ENCODE data around the gene KLF1. TPM values are rescaled to one million over a fixed set of nuclear protein-coding genes. Genes with fewer than 3 reads are reported as not detected.

KLF1 gene
- polyA plus RNA-seq, 3 donors = 0.24 to 0.45 (median 0.28) TPM

- Histone ChIP-seq H3K4me3 (replicated peaks in 1 of 3; ENCODE audit: low read depth in 2 of 3, low read length in 3 of 3) (peak overlapping the region in 1 of 3 experiments; percentile 58), H3K79me2 (ENCODE audit: insufficient read depth, low read length) (no peaks in the 10 kb centered on the region), H3K4me1 (ENCODE audit: control insufficient read depth in 1 of 2, insufficient read depth in 2 of 2, low read length in 2 of 2) (peaks cover 32 to 36% of the 10 kb centered on the region in 2 donors), H3K4me2 (replicated peaks; ENCODE audit: extremely low read depth, low read length, poor library complexity, severe bottlenecking) (peak overlapping the region; percentile 70), H2AFZ (ENCODE audit: insufficient read depth, low read depth, low read length, poor library complexity, severe bottlenecking) (peak overlapping the region; percentile 87), H4K20me1 (ENCODE audit: insufficient read depth, low read length) (no peaks in the 10 kb centered on the region), H3K27ac (ENCODE audit: low read depth in 1 of 2, low read length in 2 of 2) (peak overlapping the region; percentile 45 to 83), H3K27me3 (ENCODE audit: control insufficient read depth in 2 of 2, insufficient read depth in 2 of 2, low read length in 2 of 2) (no peaks in the 10 kb centered on the region), H3K9ac (ENCODE audit: insufficient read depth, low read length, poor library complexity, severe bottlenecking) (peak overlapping the region; percentile 32), H3K36me3 (replicated peaks in 1 of 2; ENCODE audit: control insufficient read depth in 1 of 2, insufficient read depth in 2 of 2, low read length in 2 of 2) (no peaks in the 10 kb centered on the region), H3K9me3 (replicated peaks in 1 of 2; ENCODE audit: control insufficient read depth in 1 of 2, insufficient read depth in 1 of 2, low read length in 2 of 2) (no peaks in the 10 kb centered on the region)
- intact Hi-C loops (cut with micrococcal nuclease) = no loop called here
- peaks cover 2 to 3% of the 10 kb centered on the region in 2 donors for H3K36me3 Mint-ChIP-seq
- H3K9me3 Mint-ChIP-seq = peaks cover 0 to 2% (median 0%) of the 10 kb centered on the region in 7 donors
- 10% methylated on average over 2 of the region's 12 CpGs for WGBS (ENCODE audit: insufficient coverage)
- H3K4me1 Mint-ChIP-seq = peaks cover 35% of the 10 kb centered on the region
- peak overlapping the region; percentile 74 to 83 for H3K4me3 Mint-ChIP-seq
- TF ChIP-seq CTCF (IDR thresholded peaks at IDR 0.05) = no peak
- peaks cover 0 to 3% (median 3%) of the 10 kb centered on the region in 3 donors for H3K27me3 Mint-ChIP-seq (ENCODE audit: low read depth in 3 of 3)
- DNase-seq = peak; percentile 50 to 59 (median 53)
- H3K27ac Mint-ChIP-seq = peak overlapping the region; percentile 88 to 96 (median 94)
Measured at GRCh38 chr19:12913851-12914690, 27.1 kb upstream of the KLF1 start.

- H3K27ac ChIP-seq (ENCODE audit: low read depth in 1 of 2, low read length in 2 of 2) = peak overlapping the region; percentile 3 to 83
Measured at GRCh38 chr19:12913011-12913561, 26.1 kb upstream of the KLF1 start.

More at GRCh38 chr19:12913011-12913561, 26.1 kb upstream of the KLF1 start:
- no peak for DNase-seq
- peaks cover 2 to 3% of the 10 kb centered on the region in 2 donors for H3K36me3 Mint-ChIP-seq
- no peaks in the 10 kb centered on the region for H3K9me3 ChIP-seq (replicated peaks in 1 of 2; ENCODE audit: control insufficient read depth in 1 of 2, insufficient read depth in 1 of 2, low read length in 2 of 2)
- H3K4me3 Mint-ChIP-seq = peak overlapping the region; percentile 74 to 83
- H3K4me2 ChIP-seq (replicated peaks; ENCODE audit: extremely low read depth, low read length, poor library complexity, severe bottlenecking) = peak overlapping the region; percentile 70
- peaks cover 28% of the 10 kb centered on the region for H3K4me1 Mint-ChIP-seq
- no peaks in the 10 kb centered on the region for H4K20me1 ChIP-seq (ENCODE audit: insufficient read depth, low read length)
- no peaks in the 10 kb centered on the region for H3K36me3 ChIP-seq (replicated peaks in 1 of 2; ENCODE audit: control insufficient read depth in 1 of 2, insufficient read depth in 2 of 2, low read length in 2 of 2)
- peak overlapping the region; percentile 87 for H2AFZ ChIP-seq (ENCODE audit: insufficient read depth, low read depth, low read length, poor library complexity, severe bottlenecking)
- H3K27ac Mint-ChIP-seq = peak overlapping the region in 6 of 7 donors; percentile 83 to 96 (median 91)
- 9% methylated on average over 19 of the region's 22 CpGs for WGBS (ENCODE audit: insufficient coverage)
- no peak for TF ChIP-seq CTCF (IDR thresholded peaks at IDR 0.05)
- peak overlapping the region in 1 of 3 experiments; percentile 58 for H3K4me3 ChIP-seq (replicated peaks in 1 of 3; ENCODE audit: low read depth in 2 of 3, low read length in 3 of 3)
- H3K9ac ChIP-seq (ENCODE audit: insufficient read depth, low read length, poor library complexity, severe bottlenecking) = peak overlapping the region; percentile 16
- H3K9me3 Mint-ChIP-seq = no peaks in the 10 kb centered on the region
- peaks cover 0 to 3% (median 3%) of the 10 kb centered on the region in 3 donors for H3K27me3 Mint-ChIP-seq (ENCODE audit: low read depth in 3 of 3)
- no peaks in the 10 kb centered on the region for H3K27me3 ChIP-seq (ENCODE audit: control insufficient read depth in 2 of 2, insufficient read depth in 2 of 2, low read length in 2 of 2)
- peaks cover 27% of the 10 kb centered on the region in 2 donors for H3K4me1 ChIP-seq (ENCODE audit: control insufficient read depth in 1 of 2, insufficient read depth in 2 of 2, low read length in 2 of 2)
- no peaks in the 10 kb centered on the region for H3K79me2 ChIP-seq (ENCODE audit: insufficient read depth, low read length)
- intact Hi-C loops (cut with micrococcal nuclease) = no loop called here
